ENCODE results near the gene STS. TPM values are rescaled to one million over a fixed set of nuclear protein-coding genes. Genes with fewer than 3 reads are reported as not detected.

Gene STS
- total and polyA plus RNA-seq, 10 of the 15 experiments (the other 5 are each of a cell fraction or from before 2014, with no cell fraction given): 1.6 to 19.4 (median 4.7) TPM

GRCh38 chrX:7149411-7149810 lies 1.9 kb downstream of the STS start:
- DNase-seq (ENCODE audit: low read depth, low spot score) (no peak), FAIRE-seq (no peak), ATAC-seq (peak; percentile 18)
- in situ Hi-C loops (cut with MboI): no loop called here
- WGBS (ENCODE audit: insufficient coverage, insufficient replicate concordance, low lambda C conversion rate, missing lambda C conversion rate): 31% methylated on average over 5 of the region's 5 CpGs
- Histone ChIP-seq H3K4me1 (ENCODE audit: control insufficient read depth, insufficient read depth, low read length) (peaks cover 12% of the 10 kb centered on the region; the same call in 1 of the 2 replicates), H3K79me2 (ENCODE audit: control insufficient read depth, insufficient read depth, low read length) (peaks cover 33% of the 10 kb centered on the region), H3K9me3 (replicated peaks; ENCODE audit: control insufficient read depth, insufficient read depth, low read length) (no peaks in the 10 kb centered on the region), H3K36me3 (ENCODE audit: control insufficient read depth in 2 of 2, insufficient read depth in 2 of 2, low read length in 1 of 2) (no peaks in the 10 kb centered on the region), H3K27me3 (replicated peaks in 1 of 2; ENCODE audit: control insufficient read depth in 2 of 2, insufficient read depth in 2 of 2, low read length in 1 of 2) (no peaks in the 10 kb centered on the region), H3K9ac (ENCODE audit: control insufficient read depth, insufficient read depth, low read length) (no peak overlapping the region), H3K27ac (ENCODE audit: control insufficient read depth, insufficient read depth) (no peak overlapping the region), H3K4me2 (ENCODE audit: control insufficient read depth, insufficient read depth) (peak overlapping the region; percentile 28; the same call in 1 of the 2 replicates), H4K20me1 (ENCODE audit: control insufficient read depth, insufficient read depth) (no peaks in the 10 kb centered on the region), H3K4me3 (no peak overlapping the region), H2AFZ (ENCODE audit: control insufficient read depth, low read depth, low read length) (no peak overlapping the region)
- POLR2A ChIA-PET: interaction anchor here (1.2 to 4.7 kb wide), 2 partner anchors 15 to 36 kb away, joined by 3 to 117 read pairs; no protein-coding TSS in a partner anchor
- intact Hi-C loops (cut with micrococcal nuclease; ENCODE audit: unreplicated experiment): loop anchor here (2.0 to 5.0 kb wide), 3 partner anchors 63 to 778 kb away; partner anchors contain the start of gene PNPLA4
- SMC1A ChIA-PET (ENCODE audit: uncharacterized antibody, unreplicated experiment): interaction anchor here (1.2 to 5.5 kb wide), 4 partner anchors 16 to 86 kb away, joined by 4 to 55 read pairs (median 6); no protein-coding TSS in a partner anchor
- CTCF ChIA-PET: interaction anchor here (0.7 to 1.8 kb wide), 5 partner anchors 16 to 60 kb away, joined by 3 to 5 read pairs (median 3); no protein-coding TSS in a partner anchor
- BruUV-seq (replicated peaks): no TSS peak
- RAD21 ChIA-PET (ENCODE audit: unreplicated experiment): interaction anchor here (0.6 to 4.1 kb wide), 2 partner anchors 17 to 118 kb away, joined by 3 to 31 read pairs; no protein-coding TSS in a partner anchor
- no peak for TF ChIP-seq USF1 (IDR thresholded peaks at IDR 0.05; ENCODE audit: borderline replicate concordance, extremely low read length, insufficient read depth, low read depth, low read length)
- TF ChIP-seq ASH2L (IDR thresholded peaks at IDR 0.05; ENCODE audit: borderline replicate concordance, low read depth): no peak
- 0 out of 4 replicates have a peak, but pooled peaks have one; percentile 25 to 48 for TF ChIP-seq EP300 (IDR thresholded peaks at IDR 0.05; ENCODE audit: borderline replicate concordance in 1 of 2, control insufficient read depth in 1 of 2, low read depth in 2 of 2, low read length in 2 of 2)
- TF ChIP-seq USF2 (IDR thresholded peaks at IDR 0.05; ENCODE audit: borderline replicate concordance, low read depth, low read length): no peak
- TF ChIP-seq HDGF (IDR thresholded peaks at IDR 0.05): no peak
- no peak for TF ChIP-seq FOXK2 (IDR thresholded peaks at IDR 0.05)
- peak; percentile 23; the same call in 1 of the 2 replicates for TF ChIP-seq SIN3A (IDR thresholded peaks at IDR 0.05; ENCODE audit: low read depth, low read length)
- no peak for TF ChIP-seq SPI1 (IDR thresholded peaks at IDR 0.05; ENCODE audit: borderline replicate concordance, insufficient read depth, low read depth, low read length)
- TF ChIP-seq RCOR1 (conservative IDR thresholded peaks at IDR 0.05; ENCODE audit: low read depth, low read length): no peak
- TF ChIP-seq ZNF687 (IDR thresholded peaks at IDR 0.05): no peak
- no peak for TF ChIP-seq ETV6 (conservative IDR thresholded peaks at IDR 0.05 in 1 of 2, IDR thresholded peaks at IDR 0.05 in 1 of 2; ENCODE audit: borderline replicate concordance in 1 of 2, low read depth in 1 of 2)
- TF ChIP-seq MXI1 (IDR thresholded peaks at IDR 0.05; ENCODE audit: low read depth, low read length): peak; percentile 12; the same call in 1 of the 2 replicates
- no peak for TF ChIP-seq TAF1 (IDR thresholded peaks at IDR 0.05; ENCODE audit: borderline replicate concordance, low read depth, low read length)
- peak; percentile 89 for TF ChIP-seq RUNX3 (IDR thresholded peaks at IDR 0.05; ENCODE audit: low read length)
- TF ChIP-seq HDAC6 (IDR thresholded peaks at IDR 0.05; ENCODE audit: unreplicated experiment): no peak
- TF ChIP-seq IKZF2 (IDR thresholded peaks at IDR 0.05): peak in 1 of 2 experiments; percentile 9; a peak in 1 of 4 replicates
- no peak for TF ChIP-seq EGR1 (IDR thresholded peaks at IDR 0.05; ENCODE audit: borderline replicate concordance in 1 of 2, low read depth in 2 of 2, low read length in 2 of 2)

Data from GM12878 (cell line).